Psoas muscle (tissue), 8 donors: ENCODE data around the gene PPP4R3B. TPM values are rescaled to one million over a fixed set of nuclear protein-coding genes. Genes with fewer than 3 reads are reported as not detected.
A peak's percentile ranks its signal among the peaks of the same experiment; 100 is the strongest.

Experiments used
- ATAC-seq, 4 donors: fragments of 200-7000 bp; cut with Tn5 transposase; one replicate each; pipeline ENCODE4 v1.9.1; 2020; ENCODE audit warnings: moderate library complexity in 3 of 4, mild to moderate bottlenecking in 2 of 4
- DNase-seq, 2 donors: peaks; one replicate each; pipeline ENCODE4 v3.0.0-alpha.2; 2020
- H3K27ac ChIP-seq: fragments of 200-600 bp; one replicate; pipeline ENCODE4 v1.8.0; 2022
- H3K27me3 ChIP-seq, 3 donors: fragments of 200-600 bp in 1 of 3; one replicate each; pipeline versions ENCODE4 v1.6.1 to v1.8.0; 2013 to 2022; ENCODE audit warnings: low read length in 2 of 3, mild to moderate bottlenecking in 2 of 3, moderate library complexity in 1 of 3; ENCODE audit not compliant: insufficient read depth in 3 of 3
- H3K36me3 ChIP-seq, 2 donors: fragments of 200-600 bp in 1 of 2; one replicate each; pipeline versions ENCODE4 v1.6.1 to v1.8.0; 2013 to 2022; ENCODE audit warnings: low read depth in 1 of 2, mild to moderate bottlenecking in 1 of 2, moderate library complexity in 1 of 2; ENCODE audit not compliant: insufficient read depth in 1 of 2
- H3K4me1 ChIP-seq: fragments of 200-600 bp; one replicate; pipeline ENCODE4 v1.8.0; 2022
- H3K4me3 ChIP-seq: fragments of 200-600 bp; one replicate; pipeline ENCODE4 v1.8.0; 2022; ENCODE audit warnings: mild to moderate bottlenecking
- H3K9me3 ChIP-seq: fragments of 200-600 bp; one replicate; pipeline ENCODE4 v1.8.0; 2022
- CTCF ChIP-seq: fragments of 200-600 bp; IDR thresholded peaks from one replicate; pipeline ENCODE4 v1.8.0; 2022; ENCODE audit warnings: antibody characterized with exemption
- WGBS, 3 donors: extraction: QIAGEN DNeasy Blood & Tissue Kit; methylation state at CpG; one replicate each; pipeline versions ENCODE4 v1.1.6 to v1.1.7; 2013; 5-methylcytosine and 5-hydroxymethylcytosine counted together
- intact Hi-C, 2 donors: fragments of 100-400 bp; cut with DNase I; formaldehyde crosslinking; loops; one replicate each; pipeline versions ENCODE4 v1.11.0 to v1.14.2; 2022
- long read RNA-seq, 2 donors: library from polyadenylated mRNA; unstranded; transcript quantifications; one replicate each; pipeline ENCODE4 v2.0.0, GENCODE V29; 2021
- polyA plus RNA-seq, 3 donors: library from polyadenylated mRNA; stranded (reverse); fragments of 200-250 nt; gene quantifications; one replicate each; pipeline ENCODE4 v1.2.3, GENCODE V29; 2013
- total RNA-seq, 4 donors: library from RNA; stranded (reverse); fragmentation: NEBNext Ultra II Directional in 2 of 4; extraction: Animal tissue kit (Norgen Biotek cat#: 25700) in 2 of 4; gene quantifications; one replicate each; pipeline versions ENCODE4 v1.2.1 to v1.2.4, GENCODE V29; 2021 to 2023
- donor health status: healthy with polysubstance abuse.
- donor health status: DM: no; HTN: no; CAD: no; lungs with moderate emphysema.
- donor health status: Bipolar disorder and iron deficiency.
- donor health status: healthy.
- donor health status: DM: yes; HTN: yes; CAD: no.
- donor health status: DM: no; HTN: no; CAD: no.
- donor health status: DM: no; HTN: no; CAD: no.
- donor health status: DM: yes; HTN: yes; CAD: no.

PPP4R3B gene
- total RNA-seq (10 to 100 TPM; 21.0 to 32.8 (median 24.1) TPM), polyA plus RNA-seq (10 to 100 TPM; 11.8 to 20.3 (median 14.4) TPM)
- long read RNA-seq, donor 1, full-length matches to known transcripts = 10 of 28 reads
- long read RNA-seq, donor 1, partial matches to known transcripts = 13 of 28 reads
- long read RNA-seq, donor 1, other reads (novel, unspliced or antisense) = 5 of 28 reads
- long read RNA-seq, donor 2, full-length matches to known transcripts = 4 of 77 reads
- long read RNA-seq, donor 2, partial matches to known transcripts = 49 of 77 reads
- long read RNA-seq, donor 2, other reads (novel, unspliced or antisense) = 24 of 77 reads

- peaks cover 0 to 38% of the 10 kb centered on the region in 2 donors for H3K36me3 ChIP-seq
- H3K9me3 ChIP-seq = no peaks in the 10 kb centered on the region
- DNase-seq = peak; percentile 100
- H3K27ac ChIP-seq = peak within 1 kb of the TSS; percentile 99
- H3K4me3 ChIP-seq = peak within 1 kb of the TSS; percentile 95
- WGBS, 3 donors = 0 to 1% (median 0%) methylated on average over 78 to 82 of the region's 82 CpGs
- intact Hi-C loops = loop anchor here in 1 of 2 donors (1.0 kb wide), 1 partner anchor 198 kb away; the partner anchor contains the start of gene CCDC88A
- H3K4me1 ChIP-seq = peaks cover 42% of the 10 kb centered on the region
- ATAC-seq = peak; percentile 92 to 97 (median 96)
- H3K27me3 ChIP-seq = no peaks in the 10 kb centered on the region
- TF ChIP-seq CTCF = peak; percentile 46
Observed at GRCh38 chr2:55617175-55618024, at the start of gene PPP4R3B. PPP4R3B (minus strand) TSS chr2:55617622; CDS start chr2:55617285, 337 bp downstream.

GRCh38 chr2:55653255-55653654 lies 35.8 kb upstream of the PPP4R3B start:
- WGBS, 3 donors = 92 to 100% (median 94%) methylated on average over 2 of the region's 2 CpGs
- ATAC-seq (no peak), DNase-seq (no peak)
- intact Hi-C loops = no loop called here
- Histone ChIP-seq H3K4me1 (no peaks in the 10 kb centered on the region), H3K36me3 (peaks cover 0 to 73% of the 10 kb centered on the region in 2 donors), H3K27ac (no peak overlapping the region), H3K9me3 (no peaks in the 10 kb centered on the region), H3K27me3 (no peaks in the 10 kb centered on the region), H3K4me3 (no peak overlapping the region)
- no peak for TF ChIP-seq CTCF

- H3K4me1 ChIP-seq = no peaks in the 10 kb centered on the region
- WGBS, 3 donors = 93 to 100% (median 94%) methylated on average over 1 of the region's 1 CpG
- H3K27ac ChIP-seq = no peak overlapping the region
- peaks cover 0 to 78% of the 10 kb centered on the region in 2 donors for H3K36me3 ChIP-seq
- no peaks in the 10 kb centered on the region for H3K27me3 ChIP-seq
- H3K4me3 ChIP-seq = no peak overlapping the region
- no peaks in the 10 kb centered on the region for H3K9me3 ChIP-seq
- DNase-seq = no peak
- intact Hi-C loops = no loop called here
- ATAC-seq = no peak
- no peak for TF ChIP-seq CTCF
Observed at GRCh38 chr2:55649211-55649610, 31.8 kb upstream of the PPP4R3B start.

GRCh38 chr2:55636831-55637230 lies 19.4 kb upstream of the PPP4R3B start:
- ATAC-seq (no peak), DNase-seq (no peak)
- no peaks in the 10 kb centered on the region for H3K9me3 ChIP-seq
- TF ChIP-seq CTCF = no peak
- H3K4me3 ChIP-seq = no peak overlapping the region
- intact Hi-C loops = no loop called here
- 91 to 97% (median 96%) methylated on average over 3 of the region's 3 CpGs for WGBS, 3 donors
- H3K27ac ChIP-seq = no peak overlapping the region
- no peaks in the 10 kb centered on the region for H3K4me1 ChIP-seq
- no peaks in the 10 kb centered on the region for H3K27me3 ChIP-seq
- H3K36me3 ChIP-seq = peaks cover 0 to 90% of the 10 kb centered on the region in 2 donors
